IMR-90 (cell line): ENCODE data around the gene ITIH6.

Source experiments
- BHLHE40 ChIP-seq: fragments of 150-350 bp; IDR thresholded peaks from 2 replicates; pipeline ENCODE4 v1.6.1; 2016; ENCODE audit warnings: mild to moderate bottlenecking, low read depth, low read length
- CEBPB ChIP-seq: IDR thresholded peaks from 2 replicates; pipeline ENCODE4 v1.6.1; 2012; ENCODE audit warnings: low read depth, low read length, improper control_type of control experiment
- CTCF ChIP-seq: conservative IDR thresholded peaks from 2 replicates; pipeline ENCODE4 v1.5.1; 2012; ENCODE audit warnings: mild to moderate bottlenecking, low read depth, low read length, improper control_type of control experiment
- FOS ChIP-seq: fragments of 150-350 bp; IDR thresholded peaks from 2 replicates; pipeline ENCODE4 v1.6.1; 2016; ENCODE audit warnings: low read depth, low read length
- MAFK ChIP-seq: IDR thresholded peaks from 2 replicates; pipeline ENCODE4 v1.6.1; 2012; ENCODE audit warnings: low read depth, low read length, improper control_type of control experiment
- MAZ ChIP-seq: IDR thresholded peaks from 2 replicates; pipeline ENCODE4 v1.6.1; 2012; ENCODE audit warnings: low read depth, mild to moderate bottlenecking, low read length, improper control_type of control experiment, moderate library complexity, borderline replicate concordance
- MXI1 ChIP-seq: IDR thresholded peaks from 2 replicates; pipeline ENCODE4 v1.6.1; 2012; ENCODE audit warnings: low read depth, mild to moderate bottlenecking, low read length, moderate library complexity, borderline replicate concordance
- POLR2A ChIP-seq: IDR thresholded peaks from 2 replicates; pipeline ENCODE4 v1.6.1; 2012; ENCODE audit warnings: mild to moderate bottlenecking, low read depth, low read length
- RAD21 ChIP-seq: IDR thresholded peaks from 2 replicates; pipeline ENCODE4 v1.6.1; 2012; ENCODE audit warnings: low read length, improper control_type of control experiment
- RFX5 ChIP-seq: IDR thresholded peaks from 2 replicates; pipeline ENCODE4 v1.8.0; 2012; ENCODE audit warnings: low read depth, mild to moderate bottlenecking, low read length, moderate library complexity
- SMC3 ChIP-seq: fragments of 150-350 bp; IDR thresholded peaks from 2 replicates; pipeline ENCODE4 v1.6.1; 2016; ENCODE audit warnings: low read depth, mild to moderate bottlenecking, antibody characterized with exemption, low read length, moderate library complexity
- USF2 ChIP-seq: fragments of 150-350 bp; IDR thresholded peaks from 2 replicates; pipeline ENCODE4 v1.6.1; 2017; ENCODE audit warnings: mild to moderate bottlenecking, antibody characterized with exemption, low read length, low read depth
- TF ChIP-seq, protein P1 (sequence below): fragments of 150-350 bp; IDR thresholded peaks from 2 replicates; pipeline ENCODE4 v1.6.1; 2016; ENCODE audit warnings: low read depth, mild to moderate bottlenecking, low read length, moderate library complexity, borderline replicate concordance

GRCh38 chrX:54794795-54795194, 3.3 kb downstream of the ITIH6 start:
- TF ChIP-seq, protein P1, sequence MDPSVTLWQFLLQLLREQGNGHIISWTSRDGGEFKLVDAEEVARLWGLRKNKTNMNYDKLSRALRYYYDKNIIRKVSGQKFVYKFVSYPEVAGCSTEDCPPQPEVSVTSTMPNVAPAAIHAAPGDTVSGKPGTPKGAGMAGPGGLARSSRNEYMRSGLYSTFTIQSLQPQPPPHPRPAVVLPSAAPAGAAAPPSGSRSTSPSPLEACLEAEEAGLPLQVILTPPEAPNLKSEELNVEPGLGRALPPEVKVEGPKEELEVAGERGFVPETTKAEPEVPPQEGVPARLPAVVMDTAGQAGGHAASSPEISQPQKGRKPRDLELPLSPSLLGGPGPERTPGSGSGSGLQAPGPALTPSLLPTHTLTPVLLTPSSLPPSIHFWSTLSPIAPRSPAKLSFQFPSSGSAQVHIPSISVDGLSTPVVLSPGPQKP = no peak
- TF ChIP-seq RAD21 (no peak), CTCF (no peak), MAZ (no peak), RFX5 (no peak), POLR2A (no peak), SMC3 (no peak), BHLHE40 (no peak), CEBPB (no peak), MAFK (no peak), USF2 (no peak), FOS (no peak), MXI1 (no peak)
